H1 (cell line): ENCODE data around the gene KRT75. TPM values are rescaled to one million over a fixed set of nuclear protein-coding genes. Genes with fewer than 3 reads are reported as not detected.

Source experiments
- CTCF ChIA-PET: fragments of 300-600 bp; sonication (Branson Sonifier 250); formaldehyde crosslinking; loops from one replicate; lab custom pipeline; 2021; ENCODE audit not compliant: partially characterized antibody; lab: Charles Lee
- POLR2A ChIA-PET: fragments of 300-600 bp; sonication (Branson Sonifier 250); formaldehyde crosslinking; loops from one replicate; lab custom pipeline; 2021; ENCODE audit warnings: inconsistent platforms; ENCODE audit not compliant: partially characterized antibody; lab: Charles Lee
- DNase-seq, 2 experiments: peaks; one replicate each; pipeline versions ENCODE4 v3.0.0 to v3.0.0-alpha.2; 2010 to 2022; ENCODE audit warnings: low spot score in 2 of 2, low read depth in 1 of 2, mixed read lengths in 1 of 2
- FAIRE-seq: peaks from 2 replicates; lab custom pipeline; 2011; peaks lifted over from hg19 to GRCh38; lab: Jason Lieb, UNC
- H2AFZ ChIP-seq: 2 replicates; pipeline ENCODE4 v1.8.1; 2012; ENCODE audit warnings: low read length, inconsistent platforms
- H2AK5ac ChIP-seq: 2 replicates; pipeline ENCODE4 v1.6.1; 2013; ENCODE audit warnings: low read depth, low read length
- H2BK120ac ChIP-seq: replicated peaks from 2 replicates; pipeline ENCODE3; 2013; ENCODE audit warnings: low read depth, low read length, inconsistent platforms
- H2BK12ac ChIP-seq: 2 replicates; pipeline ENCODE4 v1.6.1; 2013; ENCODE audit warnings: low read depth, low read length
- H2BK15ac ChIP-seq: 2 replicates; pipeline ENCODE4 v1.6.1; 2013; ENCODE audit warnings: low read length
- H2BK20ac ChIP-seq: 2 replicates; pipeline ENCODE4 v1.6.1; 2013; ENCODE audit warnings: low read length
- H2BK5ac ChIP-seq: 2 replicates; pipeline ENCODE4 v1.6.1; 2013; ENCODE audit warnings: low read depth, low read length
- H3K14ac ChIP-seq: 2 replicates; pipeline ENCODE4 v1.6.1; 2013; ENCODE audit warnings: inconsistent platforms; ENCODE audit not compliant: insufficient read length
- H3K18ac ChIP-seq: 2 replicates; pipeline ENCODE4 v1.6.1; 2013; ENCODE audit warnings: low read length; ENCODE audit errors: extremely low read depth
- H3K23ac ChIP-seq: 2 replicates; pipeline ENCODE4 v1.6.1; 2013; ENCODE audit warnings: inconsistent platforms; ENCODE audit not compliant: insufficient read length
- H3K23me2 ChIP-seq: 2 replicates; pipeline ENCODE4 v1.6.1; 2013; ENCODE audit warnings: low read depth, low read length
- H3K27ac ChIP-seq: 2 replicates; pipeline ENCODE4 v1.6.1; 2011; ENCODE audit warnings: low read depth, low read length, inconsistent platforms
- H3K27me3 ChIP-seq, 4 experiments: replicated peaks in 1 of 4; 1 replicate in 1 of 4; 2 replicates in 3 of 4; pipeline versions ENCODE4 v1.6.1 to v1.8.1; 2011 to 2013; ENCODE audit warnings: low read length in 3 of 4, mild to moderate bottlenecking in 3 of 4, inconsistent platforms in 2 of 4, mixed read lengths in 2 of 4, moderate library complexity in 1 of 4; ENCODE audit not compliant: control insufficient read depth in 3 of 4, insufficient read depth in 3 of 4; ENCODE audit errors: extremely low read depth in 1 of 4
- H3K36me3 ChIP-seq, 4 experiments: 2 replicates each; pipeline versions ENCODE4 v1.6.1 to v1.8.1; 2011 to 2013; ENCODE audit warnings: mild to moderate bottlenecking in 4 of 4, low read length in 3 of 4, moderate library complexity in 2 of 4, control low read depth in 1 of 4, inconsistent platforms in 1 of 4; ENCODE audit not compliant: insufficient read depth in 4 of 4, control insufficient read depth in 2 of 4
- H3K4ac ChIP-seq: replicated peaks from 2 replicates; pipeline ENCODE3; 2013; ENCODE audit warnings: low read length, low read depth, mixed read lengths, inconsistent platforms; ENCODE audit not compliant: insufficient read length
- H3K4me1 ChIP-seq, 4 experiments: replicated peaks in 1 of 4; 1 replicate in 1 of 4; 2 replicates in 3 of 4; pipeline versions ENCODE4 v1.6.1 to v1.8.1; 2011 to 2013; ENCODE audit warnings: low read length in 3 of 4, inconsistent platforms in 2 of 4, mixed read lengths in 1 of 4; ENCODE audit not compliant: insufficient read depth in 4 of 4, control insufficient read depth in 3 of 4
- H3K4me2 ChIP-seq, 2 experiments: 2 replicates each; pipeline versions ENCODE4 v1.6.1 to v1.8.1; 2011 to 2013; ENCODE audit warnings: low read depth in 2 of 2, low read length in 2 of 2, control low read depth in 1 of 2, inconsistent platforms in 1 of 2, mild to moderate bottlenecking in 1 of 2; ENCODE audit not compliant: insufficient read depth in 1 of 2
- H3K4me3 ChIP-seq, 4 experiments: fragments of 200-600, 300-600 bp in 1 of 4; sonication (generic), shearing (Covaris generic), sonication (Bioruptor Twin) in 1 of 4; 2 replicates each; pipeline versions ENCODE4 v1.5.1 to v1.8.1; 2011 to 2016; ENCODE audit warnings: low read length in 4 of 4, low read depth in 3 of 4, control low read depth in 2 of 4, inconsistent platforms in 2 of 4, mild to moderate bottlenecking in 2 of 4, mixed read lengths in 1 of 4, moderate library complexity in 1 of 4; ENCODE audit not compliant: insufficient read depth in 2 of 4; ENCODE audit errors: extremely low read depth in 1 of 4
- H3K56ac ChIP-seq: replicated peaks from 2 replicates; pipeline ENCODE3; 2013; ENCODE audit warnings: low read depth, mild to moderate bottlenecking, mixed read lengths, low read length, inconsistent platforms; ENCODE audit not compliant: insufficient read length
- H3K79me1 ChIP-seq: 2 replicates; pipeline ENCODE4 v1.6.1; 2013; ENCODE audit warnings: low read depth, low read length, control low read depth
- H3K79me2 ChIP-seq, 2 experiments: 2 replicates each; pipeline versions ENCODE4 v1.6.1 to v1.8.1; 2012 to 2013; ENCODE audit warnings: low read length in 2 of 2, mild to moderate bottlenecking in 2 of 2, inconsistent platforms in 1 of 2; ENCODE audit not compliant: insufficient read depth in 2 of 2, control insufficient read depth in 1 of 2
- H3K9ac ChIP-seq, 4 experiments: replicated peaks in 1 of 4; 1 replicate in 1 of 4; 2 replicates in 3 of 4; pipeline versions ENCODE4 v1.6.1 to v1.8.1; 2011 to 2013; ENCODE audit warnings: low read depth in 3 of 4, low read length in 3 of 4, control low read depth in 2 of 4, mild to moderate bottlenecking in 2 of 4, moderate library complexity in 2 of 4, inconsistent platforms in 1 of 4; ENCODE audit errors: extremely low read depth in 1 of 4
- H3K9me3 ChIP-seq, 2 experiments: 2 replicates each; pipeline versions ENCODE4 v1.6.1 to v1.8.1; 2012 to 2013; ENCODE audit warnings: mild to moderate bottlenecking in 2 of 2, moderate library complexity in 2 of 2, control low read depth in 1 of 2, inconsistent platforms in 1 of 2, low read depth in 1 of 2, low read length in 1 of 2, mixed read lengths in 1 of 2; ENCODE audit not compliant: insufficient read depth in 2 of 2
- H4K20me1 ChIP-seq, 2 experiments: replicated peaks in 1 of 2; 2 replicates each; pipeline versions ENCODE3 to v1.8.1; 2011 to 2013; ENCODE audit warnings: inconsistent platforms in 2 of 2, low read length in 2 of 2, mild to moderate bottlenecking in 1 of 2; ENCODE audit not compliant: insufficient read depth in 2 of 2, control insufficient read depth in 1 of 2
- H4K5ac ChIP-seq: 2 replicates; pipeline ENCODE4 v1.6.1; 2013; ENCODE audit warnings: low read length, low read depth, mixed read lengths, inconsistent platforms; ENCODE audit not compliant: insufficient read length
- H4K8ac ChIP-seq: 2 replicates; pipeline ENCODE4 v1.8.0; 2013; ENCODE audit warnings: mild to moderate bottlenecking, moderate library complexity, low read length, inconsistent platforms; ENCODE audit not compliant: insufficient read depth; ENCODE audit errors: extremely low read depth
- H4K91ac ChIP-seq: replicated peaks from 2 replicates; pipeline ENCODE3; 2013; ENCODE audit warnings: low read length, mixed read lengths, inconsistent platforms; ENCODE audit not compliant: insufficient read length
- BCL11A ChIP-seq, 2 experiments: IDR thresholded peaks; one replicate each; pipeline ENCODE4 v1.6.1; 2011; ENCODE audit warnings: low read depth in 2 of 2, low read length in 2 of 2, mild to moderate bottlenecking in 2 of 2
- CBX8 ChIP-seq: fragments of 300-800, 300-1000 bp; sonication (generic); IDR thresholded peaks from 2 replicates; pipeline ENCODE4 v1.7.1; 2016; ENCODE audit warnings: low read depth, low read length, borderline replicate concordance
- CEBPB ChIP-seq: IDR thresholded peaks from 2 replicates; pipeline ENCODE4 v1.6.1; 2012; ENCODE audit warnings: low read depth, low read length
- JUN ChIP-seq: IDR thresholded peaks from 2 replicates; pipeline ENCODE4 v1.6.1; 2011; ENCODE audit warnings: low read depth, mild to moderate bottlenecking, improper control_type of control experiment, low read length
- MAFK ChIP-seq: IDR thresholded peaks from 2 replicates; pipeline ENCODE4 v1.6.1; 2012; ENCODE audit warnings: low read depth, mild to moderate bottlenecking, improper control_type of control experiment, low read length
- POLR2A ChIP-seq, 2 experiments: IDR thresholded peaks; 1 replicate in 1 of 2; 2 replicates in 1 of 2; pipeline ENCODE4 v1.6.1; 2011; ENCODE audit warnings: low read depth in 2 of 2, low read length in 2 of 2, mild to moderate bottlenecking in 2 of 2; ENCODE audit errors: control extremely low read depth in 1 of 2
- POLR2AphosphoS5 ChIP-seq: IDR thresholded peaks from 2 replicates; pipeline ENCODE4 v1.6.1; 2011; ENCODE audit warnings: low read depth, low read length
- RAD21 ChIP-seq, 2 experiments: IDR thresholded peaks in 1 of 2; conservative IDR thresholded peaks in 1 of 2; 2 replicates each; pipeline ENCODE4 v1.6.1; 2011; ENCODE audit warnings: low read depth in 2 of 2, low read length in 2 of 2, improper control_type of control experiment in 1 of 2, inconsistent platforms in 1 of 2, mild to moderate bottlenecking in 1 of 2, moderate library complexity in 1 of 2
- SIN3A ChIP-seq, 2 experiments: IDR thresholded peaks in 1 of 2; conservative IDR thresholded peaks in 1 of 2; 2 replicates each; pipeline ENCODE4 v1.6.1; 2011 to 2012; ENCODE audit warnings: low read length in 2 of 2, improper control_type of control experiment in 1 of 2, low read depth in 1 of 2, mild to moderate bottlenecking in 1 of 2
- SP2 ChIP-seq: IDR thresholded peaks from 2 replicates; pipeline ENCODE4 v1.6.1; 2012; ENCODE audit warnings: mild to moderate bottlenecking, low read length, inconsistent platforms
- SP4 ChIP-seq: IDR thresholded peaks from 2 replicates; pipeline ENCODE4 v1.6.1; 2012; ENCODE audit warnings: low read length, inconsistent platforms
- SUZ12 ChIP-seq: fragments of 200-600 bp; sonication (generic); IDR thresholded peaks from 2 replicates; pipeline ENCODE4 v1.6.1; 2012; ENCODE audit warnings: mild to moderate bottlenecking, inconsistent platforms, low read length, moderate library complexity, mixed read lengths
- WGBS, 2 experiments: shearing (Covaris generic) in 1 of 2; methylation state at CpG; one replicate each; pipeline versions ENCODE4 v1.1.6 to v1.1.7; 2013 to 2015; ENCODE audit warnings: low lambda C conversion rate in 2 of 2, mixed read lengths in 2 of 2, inconsistent platforms in 1 of 2, low coverage in 1 of 2, missing lambda C conversion rate in 1 of 2; ENCODE audit not compliant: insufficient replicate concordance in 2 of 2, insufficient coverage in 1 of 2, insufficient read length in 1 of 2; ENCODE audit errors: extremely low coverage in 1 of 2, missing lambda C conversion rate in 1 of 2; 5-methylcytosine and 5-hydroxymethylcytosine counted together
- polyA plus RNA-seq, 7 experiments: library from polyadenylated mRNA; depleted of rRNA in 3 of 7; stranded (reverse) in 5 of 7; unstranded in 2 of 7; fragments of >200 nt in 5 of 7; fragments of 200-250 nt in 2 of 7; gene quantifications; 1 replicate in 5 of 7; 2 replicates in 1 of 7; 4 replicates in 1 of 7; pipeline versions ENCODE4 v1.2.1 to v1.2.3, GENCODE V29; 2011 to 2013; ENCODE audit warnings: missing spikeins in 2 of 7, mixed read lengths in 2 of 7
- total RNA-seq: library from RNA; stranded (reverse); fragmentation: NEBNext Ultra II Directional; extraction: Animal tissue kit (Norgen Biotek cat#: 25700); gene quantifications from 2 replicates; pipeline ENCODE4 v1.2.1, GENCODE V29; 2021
- TF ChIP-seq, protein P1 (sequence below): IDR thresholded peaks from 2 replicates; pipeline ENCODE4 v1.6.1; 2011; ENCODE audit warnings: low read depth, mild to moderate bottlenecking, low read length; ENCODE audit not compliant: insufficient read depth
- TF ChIP-seq, protein P2 (sequence below): IDR thresholded peaks from 2 replicates; pipeline ENCODE4 v1.6.1; 2012; ENCODE audit warnings: inconsistent platforms

KRT75 gene
- total and polyA plus RNA-seq, 2 of the 8 experiments (the other 6 are each of a cell fraction or from before 2014, with no cell fraction given), result not detected

DNA sequence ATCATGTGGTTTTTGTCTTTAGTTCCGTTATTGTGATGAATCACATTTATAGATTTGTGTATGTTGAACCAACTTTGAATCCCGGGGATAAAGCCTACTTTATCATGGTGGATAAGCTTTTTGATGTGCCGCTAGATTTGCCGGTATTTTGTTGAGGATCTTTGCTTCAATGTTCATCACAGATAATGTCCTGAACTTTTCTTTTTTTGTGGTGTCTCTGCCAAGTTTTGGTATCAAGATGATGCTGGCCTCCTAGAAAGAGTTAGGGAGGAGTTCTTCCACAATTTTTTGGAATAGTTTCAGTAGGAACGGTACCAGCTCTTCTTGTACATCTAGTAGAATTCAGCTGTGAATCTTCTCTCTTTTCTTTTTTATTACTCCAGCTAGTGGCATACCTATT is 24.7 kb upstream of the KRT75 start:
- no peaks in the 10 kb centered on the region for H3K23me2 ChIP-seq
- no peak overlapping the region for H2AK5ac ChIP-seq
- no peak overlapping the region for H4K5ac ChIP-seq
- no peak overlapping the region for H3K27ac ChIP-seq
- no peak for DNase-seq
- H4K20me1 ChIP-seq, result no peaks in the 10 kb centered on the region
- CTCF ChIA-PET, result interaction anchor here (0.6 to 1.4 kb wide), 3 partner anchors 10 to 1072 kb away, joined by 3 to 4 read pairs (median 4); no protein-coding TSS in a partner anchor
- H2BK5ac ChIP-seq, result no peak overlapping the region
- no peak overlapping the region for H2BK12ac ChIP-seq
- H3K23ac ChIP-seq, result no peak overlapping the region
- H3K18ac ChIP-seq, result no peak overlapping the region
- no peak overlapping the region for H2BK15ac ChIP-seq
- H3K79me2 ChIP-seq, result no peaks in the 10 kb centered on the region
- H3K56ac ChIP-seq, result no peak overlapping the region
- H3K36me3 ChIP-seq, result no peaks in the 10 kb centered on the region
- no peak overlapping the region for H2BK120ac ChIP-seq
- no peaks in the 10 kb centered on the region for H3K4me1 ChIP-seq
- no peak overlapping the region for H2BK20ac ChIP-seq
- no peaks in the 10 kb centered on the region for H3K79me1 ChIP-seq
- POLR2A ChIA-PET, result no interaction called here
- WGBS, 2 experiments, result 85% methylated on average over 5 of the region's 5 CpGs; no CpG with 5 or more reads in 1 of the 2 experiments
- H4K8ac ChIP-seq, result no peak overlapping the region
- no peak overlapping the region for H2AFZ ChIP-seq
- H3K4me2 ChIP-seq, result no peak overlapping the region
- no peak overlapping the region for H3K4me3 ChIP-seq
- H3K14ac ChIP-seq, result no peak overlapping the region
- FAIRE-seq, result no peak
- no peak overlapping the region for H3K4ac ChIP-seq
- H3K9me3 ChIP-seq, result no peaks in the 10 kb centered on the region
- H3K27me3 ChIP-seq, result no peaks in the 10 kb centered on the region
- H3K9ac ChIP-seq, result no peak overlapping the region
- no peak overlapping the region for H4K91ac ChIP-seq
- TF ChIP-seq SP4 (no peak), SIN3A (conservative IDR thresholded peaks at IDR 0.05 in 1 of 2, IDR thresholded peaks at IDR 0.05 in 1 of 2; ENCODE audit: low read depth in 1 of 2, low read length in 2 of 2) (no peak), SP2 (no peak), POLR2AphosphoS5 (no peak), POLR2A (IDR thresholded peaks at IDR 0.05; ENCODE audit: control extremely low read depth in 1 of 2, low read depth in 2 of 2, low read length in 2 of 2) (no peak), BCL11A (IDR thresholded peaks at IDR 0.05; ENCODE audit: low read depth in 2 of 2, low read length in 2 of 2) (no peak), CEBPB (no peak), SUZ12 (no peak), CBX8 (no peak), JUN (no peak), MAFK (no peak), RAD21 (IDR thresholded peaks at IDR 0.05 in 1 of 2, conservative IDR thresholded peaks at IDR 0.05 in 1 of 2; ENCODE audit: low read depth in 2 of 2, low read length in 2 of 2) (no peak)
- TF ChIP-seq, protein P1, sequence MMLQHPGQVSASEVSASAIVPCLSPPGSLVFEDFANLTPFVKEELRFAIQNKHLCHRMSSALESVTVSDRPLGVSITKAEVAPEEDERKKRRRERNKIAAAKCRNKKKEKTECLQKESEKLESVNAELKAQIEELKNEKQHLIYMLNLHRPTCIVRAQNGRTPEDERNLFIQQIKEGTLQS, result no peak
- TF ChIP-seq, protein P2, sequence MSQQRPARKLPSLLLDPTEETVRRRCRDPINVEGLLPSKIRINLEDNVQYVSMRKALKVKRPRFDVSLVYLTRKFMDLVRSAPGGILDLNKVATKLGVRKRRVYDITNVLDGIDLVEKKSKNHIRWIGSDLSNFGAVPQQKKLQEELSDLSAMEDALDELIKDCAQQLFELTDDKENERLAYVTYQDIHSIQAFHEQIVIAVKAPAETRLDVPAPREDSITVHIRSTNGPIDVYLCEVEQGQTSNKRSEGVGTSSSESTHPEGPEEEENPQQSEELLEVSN, result no peak
